Spleen (tissue), 11 donors: ENCODE measurements around the gene DENND1B. TPM values are rescaled to one million over a fixed set of nuclear protein-coding genes. Genes with fewer than 3 reads are reported as not detected.

Source experiments
- DNase-seq: peaks from one replicate; pipeline ENCODE4 v3.0.0-alpha.2; 2020
- H3K27ac ChIP-seq, 8 donors: fragments of 200-600 bp; sonication (generic) in 7 of 8; 1 replicate in 4 of 8; 2 replicates in 4 of 8; pipeline versions ENCODE4 v1.5.0 to v1.8.0; 2016 to 2021; ENCODE audit warnings: inconsistent platforms in 4 of 8, mild to moderate bottlenecking in 4 of 8, moderate library complexity in 1 of 8
- H3K27me3 ChIP-seq, 7 donors: fragments of 200-600 bp; sonication (generic) in 6 of 7; replicated peaks in 1 of 7; 1 replicate in 4 of 7; 2 replicates in 3 of 7; pipeline versions ENCODE4 v1.5.0 to v1.8.0; 2016 to 2021; ENCODE audit warnings: inconsistent platforms in 3 of 7, mild to moderate bottlenecking in 1 of 7
- H3K36me3 ChIP-seq, 6 donors: fragments of 200-600 bp; sonication (generic) in 5 of 6; 1 replicate in 4 of 6; 2 replicates in 2 of 6; pipeline versions ENCODE4 v1.5.0 to v1.8.0; 2016 to 2021; ENCODE audit warnings: inconsistent platforms in 2 of 6
- H3K4me1 ChIP-seq, 6 donors: fragments of 200-600 bp; sonication (generic) in 5 of 6; 1 replicate in 3 of 6; 2 replicates in 3 of 6; pipeline versions ENCODE4 v1.5.0 to v1.8.0; 2016 to 2021; ENCODE audit warnings: inconsistent platforms in 3 of 6
- H3K4me3 ChIP-seq, 8 donors: fragments of 200-600 bp; sonication (generic) in 7 of 8; 1 replicate in 4 of 8; 2 replicates in 4 of 8; pipeline versions ENCODE4 v1.5.0 to v1.8.0; 2016 to 2021; ENCODE audit warnings: inconsistent platforms in 4 of 8, mild to moderate bottlenecking in 4 of 8, moderate library complexity in 2 of 8
- H3K9me3 ChIP-seq, 8 donors: fragments of 200-600 bp; sonication (generic) in 7 of 8; 1 replicate in 4 of 8; 2 replicates in 4 of 8; pipeline versions ENCODE4 v1.5.0 to v1.8.0; 2016 to 2021; ENCODE audit warnings: inconsistent platforms in 4 of 8
- CTCF ChIP-seq, 11 experiments: fragments of 200-600 bp in 7 of 11; fragments of 450-650 bp in 4 of 11; sonication (generic) in 4 of 11; IDR thresholded peaks in 8 of 11; conservative IDR thresholded peaks in 3 of 11; 1 replicate in 7 of 11; 2 replicates in 4 of 11; pipeline versions ENCODE4 v1.4.0 to v1.8.0; 2016 to 2021; ENCODE audit warnings: antibody characterized with exemption in 11 of 11, inconsistent platforms in 4 of 11, mild to moderate bottlenecking in 1 of 11
- POLR2A ChIP-seq, 3 donors: fragments of 450-650 bp; IDR thresholded peaks; one replicate each; pipeline ENCODE4 v1.5.1; 2017; ENCODE audit warnings: antibody characterized with exemption in 3 of 3, mild to moderate bottlenecking in 1 of 3
- POLR2AphosphoS5 ChIP-seq, 3 donors: sonication (generic); formaldehyde crosslinking; IDR thresholded peaks; one replicate each; pipeline ENCODE4 v1.5.1; 2017; ENCODE audit warnings: antibody characterized with exemption in 3 of 3
- WGBS, 5 donors: extraction: QIAGEN DNeasy Blood & Tissue Kit in 3 of 5; methylation state at CpG; one replicate each; pipeline versions ENCODE4 v1.1.5 to v1.1.7; 2013 to 2018; 5-methylcytosine and 5-hydroxymethylcytosine counted together
- intact Hi-C: fragments of 100-400 bp; cut with DNase I; formaldehyde crosslinking; loops from one replicate; pipeline ENCODE4 v1.15.0; 2023; ENCODE audit warnings: low total_unique reads
- polyA plus RNA-seq, 3 donors: library from polyadenylated mRNA; stranded (reverse); fragments of 200-250 nt; gene quantifications; one replicate each; pipeline ENCODE4 v1.2.1, GENCODE V29; 2013
- total RNA-seq, 7 donors: library from RNA; depleted of rRNA in 3 of 7; stranded (reverse); fragments of >200 nt in 3 of 7; fragmentation: NEBNext Ultra II Directional in 4 of 7; extraction: Animal tissue kit (Norgen Biotek cat#: 25700) in 4 of 7; gene quantifications; one replicate each; pipeline versions ENCODE4 v1.1.0 to v1.2.1, GENCODE V29; 2016 to 2021
- donor health status: healthy with polysubstance abuse.
- donor health status: DM: no; HTN: no; CAD: no; lungs with moderate emphysema.
- donor health status: DM: no; HTN: no; CAD: no.
- donor health status: Bipolar disorder and iron deficiency.
- donor health status: healthy.
- donor health status: DM: no; HTN: no; CAD: no.
- donor health status: DM: yes; HTN: yes; CAD: no.

DENND1B gene
- total and polyA plus RNA-seq, 10 donors = 2.8 to 31.8 (median 19.6) TPM

- Histone ChIP-seq H3K4me3 (no peak overlapping the region), H3K4me1 (no peaks in the 10 kb centered on the region), H3K27ac (no peak overlapping the region), H3K36me3 (peaks cover 0 to 67% (median 8%) of the 10 kb centered on the region in 6 donors), H3K9me3 (peaks cover 0 to 41% (median 29%) of the 10 kb centered on the region in 8 donors), H3K27me3 (no peaks in the 10 kb centered on the region)
- intact Hi-C loops = no loop called here
- DNase-seq = no peak
- 92 to 99% (median 97%) methylated on average over 6 to 10 of the region's 10 CpGs for WGBS, 5 donors
- TF ChIP-seq CTCF (IDR thresholded peaks at IDR 0.05 in 8 of 11, conservative IDR thresholded peaks at IDR 0.05 in 3 of 11) (no peak), POLR2A (IDR thresholded peaks at IDR 0.05) (no peak), POLR2AphosphoS5 (IDR thresholded peaks at IDR 0.05) (no peak)
Measured at GRCh38 chr1:197572169-197572568, 203.1 kb downstream of the DENND1B start.

- Histone ChIP-seq H3K9me3 (peaks cover 0 to 35% (median 30%) of the 10 kb centered on the region in 8 donors), H3K36me3 (peaks cover 0 to 57% (median 6%) of the 10 kb centered on the region in 6 donors), H3K27ac (no peak overlapping the region), H3K4me3 (no peak overlapping the region), H3K27me3 (no peaks in the 10 kb centered on the region), H3K4me1 (no peaks in the 10 kb centered on the region)
- intact Hi-C loops = no loop called here
- TF ChIP-seq POLR2AphosphoS5 (IDR thresholded peaks at IDR 0.05) (no peak), POLR2A (IDR thresholded peaks at IDR 0.05) (no peak), CTCF (IDR thresholded peaks at IDR 0.05 in 8 of 11, conservative IDR thresholded peaks at IDR 0.05 in 3 of 11) (no peak)
- DNase-seq = no peak
- WGBS, 5 donors = 97 to 99% (median 98%) methylated on average over 2 of the region's 2 CpGs
Measured at GRCh38 chr1:197567442-197567841, 207.8 kb downstream of the DENND1B start.

GRCh38 chr1:197561041-197561440, 214.2 kb downstream of the DENND1B start:
- H3K27me3 ChIP-seq = no peaks in the 10 kb centered on the region
- intact Hi-C loops = no loop called here
- WGBS, 5 donors = 87 to 91% (median 90%) methylated on average over 2 of the region's 2 CpGs
- no peak overlapping the region for H3K27ac ChIP-seq
- no peak for DNase-seq
- peaks cover 0 to 25% (median 2%) of the 10 kb centered on the region in 6 donors for H3K36me3 ChIP-seq
- TF ChIP-seq CTCF (IDR thresholded peaks at IDR 0.05 in 8 of 11, conservative IDR thresholded peaks at IDR 0.05 in 3 of 11) = no peak
- TF ChIP-seq POLR2AphosphoS5 (IDR thresholded peaks at IDR 0.05) = no peak
- TF ChIP-seq POLR2A (IDR thresholded peaks at IDR 0.05) = no peak
- H3K9me3 ChIP-seq = no peaks in the 10 kb centered on the region
- H3K4me3 ChIP-seq = no peak overlapping the region
- peaks cover 0 to 3% (median 0%) of the 10 kb centered on the region in 6 donors for H3K4me1 ChIP-seq

GRCh38 chr1:197559655-197560054, 215.6 kb downstream of the DENND1B start:
- no peak for DNase-seq
- no peak for TF ChIP-seq POLR2A (IDR thresholded peaks at IDR 0.05)
- Histone ChIP-seq H3K27ac (no peak overlapping the region), H3K4me3 (no peak overlapping the region), H3K9me3 (no peaks in the 10 kb centered on the region), H3K27me3 (no peaks in the 10 kb centered on the region), H3K4me1 (peaks cover 0 to 3% (median 0%) of the 10 kb centered on the region in 6 donors), H3K36me3 (peaks cover 0 to 25% (median 2%) of the 10 kb centered on the region in 6 donors)
- intact Hi-C loops = no loop called here
- whole genome bisulfite sequencing, 5 donors = 85 to 98% (median 91%) methylated on average over 1 of the region's 1 CpG

- Histone ChIP-seq H3K27me3 (no peaks in the 10 kb centered on the region), H3K9me3 (no peaks in the 10 kb centered on the region), H3K4me1 (peaks cover 0 to 3% (median 0%) of the 10 kb centered on the region in 6 donors), H3K36me3 (peaks cover 0 to 25% (median 2%) of the 10 kb centered on the region in 6 donors), H3K27ac (no peak overlapping the region), H3K4me3 (no peak overlapping the region)
- DNase-seq = no peak
- WGBS, 5 donors = 43 to 78% (median 50%) methylated on average over 1 of the region's 1 CpG
- TF ChIP-seq POLR2AphosphoS5 (IDR thresholded peaks at IDR 0.05) (no peak), CTCF (IDR thresholded peaks at IDR 0.05 in 8 of 11, conservative IDR thresholded peaks at IDR 0.05 in 3 of 11) (no peak), POLR2A (IDR thresholded peaks at IDR 0.05) (no peak)
- intact Hi-C loops = no loop called here
Measured at GRCh38 chr1:197559244-197559643, 216.0 kb downstream of the DENND1B start.
